HK-2 (cell line): ENCODE results near the gene RNF31.
"Not testable (repeated sequence)": the region's sequence is repeated elsewhere in the genome, so short reads cannot be mapped to it uniquely, and the experiment has no call there.

ENCODE experiments used
- DNase-seq: peaks from one replicate; pipeline ENCODE4 v3.0.0-alpha.2; 2018; ENCODE audit not compliant: unreplicated experiment

RNF31 gene

DNA sequence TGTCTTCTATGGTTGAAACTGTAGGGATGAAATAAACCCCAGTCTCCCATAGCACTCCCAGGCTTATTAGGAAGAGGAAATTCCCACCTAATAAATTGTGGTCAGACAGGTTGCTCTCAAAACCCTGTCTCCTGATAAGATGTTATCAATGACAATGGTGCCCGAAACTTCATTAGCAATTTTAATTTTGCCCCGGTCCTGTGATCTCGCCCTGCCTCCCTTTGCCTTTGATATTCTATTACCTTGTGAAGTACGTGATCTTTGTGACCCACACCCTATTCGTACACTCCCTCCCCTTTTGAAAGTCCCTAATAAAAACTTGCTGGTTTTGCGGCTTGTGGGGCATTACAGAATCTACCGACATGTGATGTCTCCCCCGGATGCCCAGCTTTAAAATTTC, 55.2 kb downstream of the RNF31 start:
- DNase-seq: not testable (repeated sequence)

DNA sequence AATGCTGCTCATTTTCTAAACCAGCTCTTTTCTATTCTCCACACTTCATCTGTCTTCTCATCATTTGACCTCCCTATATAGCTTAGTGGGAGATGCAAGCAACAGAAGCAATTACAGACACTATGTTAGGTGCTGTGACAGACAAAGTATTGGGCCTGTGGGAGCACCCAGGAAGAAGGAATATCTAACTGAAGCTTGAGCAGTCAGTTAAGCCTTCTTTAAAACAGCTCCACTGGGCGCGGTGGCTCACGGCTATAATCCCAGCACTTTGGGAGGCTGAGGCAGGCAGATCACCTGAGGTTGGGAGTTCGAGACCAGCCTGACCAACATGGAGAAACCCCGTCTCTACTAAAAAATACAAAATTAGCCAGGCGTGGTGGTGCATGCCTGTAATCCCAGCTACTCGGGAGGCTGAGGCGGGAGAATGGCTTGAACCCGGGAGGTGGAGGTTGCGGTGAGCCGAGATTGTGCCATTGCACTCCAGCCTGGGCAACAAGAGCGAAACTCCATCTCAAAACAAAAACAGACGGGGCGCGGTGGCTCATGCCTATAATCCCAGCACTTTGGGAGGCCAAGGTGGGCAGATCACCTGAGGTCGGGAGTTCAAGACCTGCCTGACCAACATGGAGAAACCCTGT, 56.1 kb downstream of the RNF31 start:
- not testable (repeated sequence) for DNase-seq

DNA sequence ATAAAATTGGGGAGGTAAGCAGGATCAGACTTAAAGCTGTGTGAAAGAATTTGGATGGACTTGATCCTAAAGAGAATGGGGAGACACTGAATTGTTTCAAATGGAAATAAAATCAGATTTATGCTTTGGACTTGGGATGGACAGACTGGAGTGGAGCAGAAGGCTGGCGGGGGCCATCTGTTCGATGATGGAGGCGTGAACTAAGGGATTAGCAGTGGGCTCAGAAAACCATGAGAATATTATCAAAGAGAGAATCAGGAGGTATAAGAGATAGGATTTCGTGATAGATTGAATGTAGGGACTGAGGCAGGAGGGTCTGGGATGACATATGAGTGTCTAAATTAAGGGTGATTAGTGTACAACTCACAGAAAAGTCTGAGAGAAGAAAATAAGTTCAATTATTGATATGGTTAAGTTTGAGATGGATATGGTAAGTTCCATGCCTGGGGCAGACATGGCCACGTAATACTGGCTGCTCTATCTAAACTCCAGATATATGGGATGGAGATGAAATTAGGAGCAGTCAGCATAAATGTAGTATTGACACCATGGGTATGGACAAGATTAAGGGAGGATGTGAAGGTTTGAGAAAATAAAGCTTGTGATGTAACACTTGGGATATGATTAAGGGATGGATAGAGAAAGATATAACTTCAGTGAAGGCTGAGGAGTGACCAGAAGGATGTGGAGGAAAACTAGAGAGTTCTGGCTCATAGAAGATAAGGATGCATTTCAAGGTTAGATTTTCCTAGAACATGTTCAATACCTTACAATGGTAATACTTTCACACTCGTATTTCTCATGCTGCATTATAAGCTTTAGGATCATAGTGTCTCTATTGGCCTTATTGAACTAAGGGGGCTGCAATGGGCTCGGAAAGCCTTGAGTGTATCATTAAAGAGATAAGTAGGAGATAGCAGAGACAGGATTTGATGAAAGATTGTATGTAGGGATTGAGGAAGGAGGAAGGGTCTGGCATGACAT, 57.2 kb downstream of the RNF31 start:
- no peak for DNase-seq

DNA sequence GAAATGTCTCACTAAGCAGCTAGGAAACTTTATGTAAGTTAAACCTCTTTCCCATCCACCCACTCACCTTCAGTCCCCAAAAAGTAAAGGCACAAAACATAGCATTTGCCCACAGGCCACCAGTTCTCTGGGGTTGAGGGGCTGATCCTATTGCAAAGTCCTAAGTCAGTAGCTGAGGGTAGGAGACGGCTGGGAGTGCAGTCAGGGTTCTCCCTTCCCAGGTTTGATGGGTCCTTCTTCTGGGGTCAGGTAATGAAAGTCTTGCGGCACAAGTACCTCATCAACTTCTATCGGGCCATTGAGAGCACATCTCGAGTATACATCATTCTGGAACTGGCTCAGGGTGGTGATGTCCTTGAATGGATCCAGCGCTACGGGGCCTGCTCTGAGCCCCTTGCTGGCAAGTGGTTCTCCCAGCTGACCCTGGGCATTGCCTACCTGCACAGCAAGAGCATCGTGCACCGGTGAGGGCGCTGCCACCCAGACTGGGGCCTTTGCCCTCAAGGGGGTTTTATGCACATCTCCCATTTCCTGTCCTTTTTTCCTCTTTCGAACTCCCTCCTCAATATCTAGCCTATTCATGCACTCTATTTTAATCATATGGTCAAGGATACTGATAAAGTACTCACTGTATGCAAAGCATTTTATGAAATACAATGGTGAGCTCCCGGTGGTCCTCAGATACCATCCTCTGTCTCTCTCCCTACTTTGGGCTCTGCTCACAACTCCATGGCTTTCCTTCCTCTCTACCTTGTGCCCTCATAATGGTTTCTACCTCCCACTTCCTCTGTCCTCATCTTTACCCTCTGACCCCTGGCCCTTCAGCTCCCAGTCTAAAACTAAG, 59.2 kb downstream of the RNF31 start:
- DNase-seq: no peak

DNA sequence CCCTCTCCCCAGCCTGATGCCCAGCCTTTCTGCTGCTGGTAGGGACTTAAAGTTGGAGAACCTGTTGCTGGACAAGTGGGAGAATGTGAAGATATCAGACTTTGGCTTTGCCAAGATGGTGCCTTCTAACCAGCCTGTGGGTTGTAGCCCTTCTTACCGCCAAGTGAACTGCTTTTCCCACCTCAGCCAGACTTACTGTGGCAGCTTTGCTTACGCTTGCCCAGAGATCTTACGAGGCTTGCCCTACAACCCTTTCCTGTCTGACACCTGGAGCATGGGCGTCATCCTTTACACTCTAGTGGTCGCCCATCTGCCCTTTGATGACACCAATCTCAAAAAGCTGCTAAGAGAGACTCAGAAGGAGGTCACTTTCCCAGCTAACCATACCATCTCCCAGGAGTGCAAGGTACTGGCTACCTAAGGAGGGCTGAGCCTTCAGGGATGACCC, 59.8 kb downstream of the RNF31 start:
- no peak for DNase-seq

DNA sequence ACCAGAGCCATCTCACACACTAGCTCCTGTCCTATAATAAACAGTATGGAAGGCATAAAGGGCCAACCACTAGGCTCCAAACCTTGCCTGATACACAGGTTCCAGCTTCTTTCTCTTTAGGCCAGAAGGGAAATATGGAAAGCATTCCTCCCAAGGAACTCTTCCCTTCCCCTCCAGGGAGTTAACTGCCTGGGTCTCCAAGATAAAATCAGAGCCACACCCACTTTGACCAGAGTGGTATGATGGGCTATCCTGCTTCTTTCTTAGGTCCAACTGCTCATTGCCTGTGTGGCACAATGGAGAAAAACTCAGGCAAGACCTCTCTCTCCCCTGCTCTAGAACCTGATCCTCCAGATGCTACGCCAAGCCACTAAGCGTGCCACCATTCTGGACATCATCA, 60.3 kb downstream of the RNF31 start:
- DNase-seq: no peak
